Mucosa of rectum (tissue), 2 donors: ENCODE results near the gene ZNRF3.
A peak's percentile ranks its signal among the peaks of the same experiment; 100 is the strongest.
"Not testable (repeated sequence)": the region's sequence is repeated elsewhere in the genome, so short reads cannot be mapped to it uniquely, and the experiment has no call there.

Source experiments
- H3K27ac ChIP-seq, 2 donors: one replicate each; pipeline ENCODE4 v1.7.0; 2013; ENCODE audit warnings: inconsistent platforms in 2 of 2, low read depth in 2 of 2, low read length in 2 of 2
- H3K27me3 ChIP-seq, 2 donors: one replicate each; pipeline ENCODE4 v1.7.0; 2013; ENCODE audit warnings: low read length in 2 of 2; ENCODE audit not compliant: control insufficient read depth in 2 of 2, insufficient read depth in 2 of 2
- H3K36me3 ChIP-seq, 2 donors: one replicate each; pipeline ENCODE4 v1.7.0; 2013; ENCODE audit warnings: low read length in 2 of 2; ENCODE audit not compliant: control insufficient read depth in 2 of 2, insufficient read depth in 2 of 2
- H3K4me1 ChIP-seq, 2 donors: one replicate each; pipeline ENCODE4 v1.7.0; 2013; ENCODE audit warnings: low read length in 2 of 2, mild to moderate bottlenecking in 1 of 2; ENCODE audit not compliant: control insufficient read depth in 2 of 2, insufficient read depth in 2 of 2
- H3K4me3 ChIP-seq, 2 donors: one replicate each; pipeline ENCODE4 v1.7.0; 2013; ENCODE audit warnings: low read length in 2 of 2
- H3K9ac ChIP-seq, 2 donors: one replicate each; pipeline ENCODE4 v1.7.0; 2013; ENCODE audit warnings: low read length in 2 of 2, low read depth in 1 of 2, mild to moderate bottlenecking in 1 of 2
- H3K9me3 ChIP-seq, 2 donors: one replicate each; pipeline ENCODE4 v1.7.0; 2013; ENCODE audit warnings: low read length in 2 of 2; ENCODE audit not compliant: control insufficient read depth in 2 of 2
- donor health status: healthy.
- donor health status: Normal muscosa, but diverticular disease.

Gene ZNRF3

DNA sequence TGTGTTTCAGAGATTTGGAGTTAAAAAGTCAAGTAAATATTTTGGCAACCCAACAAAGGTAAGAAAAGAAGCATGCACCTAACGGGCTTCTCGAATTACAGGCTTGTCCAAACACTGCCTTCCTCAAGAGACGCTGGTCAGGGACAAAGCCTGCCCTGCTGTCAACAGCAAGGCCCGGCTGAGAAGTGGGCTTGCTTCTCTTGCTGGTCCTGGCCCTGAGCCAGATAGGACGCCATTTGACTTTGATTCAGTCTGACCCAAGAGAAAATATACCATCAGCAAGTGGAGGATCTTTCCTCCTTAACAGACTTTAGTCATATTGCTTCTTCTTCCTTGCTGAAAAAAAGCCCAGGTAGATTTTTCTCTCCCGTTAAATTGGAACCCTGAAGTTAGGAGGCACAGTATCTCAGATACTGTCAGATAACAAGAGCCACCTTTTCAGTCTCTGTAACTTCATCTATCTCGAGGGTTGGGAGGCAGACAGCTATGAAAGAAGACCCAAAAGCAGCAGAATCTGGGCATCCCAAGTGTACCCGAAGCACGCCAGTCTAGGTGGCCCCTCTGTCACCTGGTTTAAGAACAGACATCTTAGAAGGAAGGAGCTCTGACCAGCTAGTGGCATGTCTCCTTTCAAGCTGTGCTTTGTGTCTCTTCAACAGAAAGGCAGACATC is 120.7 kb downstream of the ZNRF3 start:
- H3K27me3 ChIP-seq = no peaks in the 10 kb centered on the region
- no peak overlapping the region for H3K9ac ChIP-seq
- H3K27ac ChIP-seq = peak overlapping the region in 1 of 2 donors; percentile 26
- no peak overlapping the region for H3K4me3 ChIP-seq
- H3K4me1 ChIP-seq = peaks cover 12 to 17% of the 10 kb centered on the region in 2 donors
- no peaks in the 10 kb centered on the region for H3K9me3 ChIP-seq
- H3K36me3 ChIP-seq = no peaks in the 10 kb centered on the region

DNA sequence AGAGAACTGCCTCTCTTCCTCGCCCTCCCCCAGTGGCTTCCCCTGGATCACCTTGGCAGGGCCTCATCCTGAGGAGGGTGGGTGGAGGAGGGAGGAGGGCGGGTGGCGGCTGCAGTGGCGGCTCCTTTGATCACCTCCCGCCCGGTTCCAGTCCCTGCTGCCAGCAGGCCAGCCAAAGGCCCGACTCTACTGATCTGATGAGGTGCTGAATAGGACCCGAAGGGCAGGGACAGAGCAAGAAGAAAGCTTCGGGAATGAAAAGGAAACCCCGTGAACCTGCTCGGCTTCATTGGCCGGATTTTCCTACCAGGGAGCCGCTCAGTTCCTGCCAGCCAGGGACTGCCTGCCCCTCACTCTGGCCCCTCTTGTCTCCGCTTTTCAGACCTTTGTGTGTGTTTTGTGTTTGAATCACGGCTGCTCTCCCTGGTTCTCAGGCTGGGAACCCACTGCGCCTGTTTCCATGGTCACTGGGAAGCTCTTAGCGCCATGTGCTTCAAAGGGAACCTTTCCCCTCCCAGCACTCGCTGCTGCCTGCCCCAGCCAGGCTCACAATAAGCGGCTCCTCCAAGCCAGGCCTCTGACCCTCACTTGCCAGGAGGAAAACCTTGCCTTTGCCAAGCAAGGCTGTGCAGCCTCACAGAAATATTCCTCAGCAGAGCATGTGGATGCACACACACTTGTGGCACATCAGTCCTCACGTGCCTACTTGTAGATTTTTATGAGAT is 121.4 kb downstream of the ZNRF3 start:
- peak overlapping the region in 1 of 2 donors; percentile 36 for H3K4me3 ChIP-seq
- no peaks in the 10 kb centered on the region for H3K9me3 ChIP-seq
- H3K4me1 ChIP-seq = peaks cover 10 to 12% of the 10 kb centered on the region in 2 donors
- H3K27ac ChIP-seq = peak overlapping the region; percentile 63 to 65
- peak overlapping the region in 1 of 2 donors; percentile 43 for H3K9ac ChIP-seq
- H3K27me3 ChIP-seq = no peaks in the 10 kb centered on the region
- no peaks in the 10 kb centered on the region for H3K36me3 ChIP-seq

DNA sequence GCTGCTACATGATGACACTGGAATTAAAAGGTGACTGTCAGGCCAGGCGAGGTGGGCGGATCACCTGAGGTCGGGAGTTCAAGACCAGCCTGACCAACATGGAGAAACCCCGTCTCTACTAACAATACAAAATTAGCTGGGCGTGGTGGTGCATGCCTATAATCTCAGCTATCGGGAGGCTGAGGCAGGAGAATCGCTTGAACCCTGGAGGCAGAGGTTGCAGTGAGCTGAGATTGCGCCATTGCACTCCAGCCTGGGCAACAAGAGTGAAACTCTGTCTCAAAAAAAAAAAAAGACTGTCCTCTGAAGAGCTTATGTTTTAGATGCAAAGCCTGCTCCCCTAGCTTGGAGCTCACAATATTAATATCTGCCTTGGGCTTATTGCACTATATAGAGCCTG is 122.4 kb downstream of the ZNRF3 start:
- not testable (repeated sequence) for H3K36me3 ChIP-seq, H3K27ac ChIP-seq, H3K4me3 ChIP-seq, H3K27me3 ChIP-seq, H3K9me3 ChIP-seq, H3K9ac ChIP-seq
- H3K4me1 ChIP-seq = peaks cover 10% of the 10 kb centered on the region in 2 donors

DNA sequence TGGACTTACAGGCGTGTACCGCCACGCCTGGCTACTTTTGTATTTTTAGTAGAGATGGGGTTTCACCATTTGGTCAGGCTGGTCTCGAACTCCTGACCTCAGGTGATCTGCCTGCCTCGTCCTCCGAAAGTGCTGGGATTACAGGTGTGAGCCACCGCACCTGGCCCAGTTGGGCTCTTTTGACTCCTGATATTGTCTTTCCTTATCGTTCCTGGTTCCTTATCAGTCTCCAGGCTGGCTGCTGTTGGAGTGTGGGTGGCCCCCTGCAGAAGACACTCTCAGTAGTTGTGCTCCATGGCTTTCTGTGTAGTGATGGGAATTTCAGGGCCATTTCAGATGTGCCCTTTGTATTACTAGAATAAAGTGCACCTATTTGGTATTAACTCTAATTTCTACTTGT is 123.0 kb downstream of the ZNRF3 start:
- H3K9ac ChIP-seq = no peak overlapping the region
- H3K4me1 ChIP-seq = peaks cover 10 to 12% of the 10 kb centered on the region in 2 donors
- no peak overlapping the region for H3K4me3 ChIP-seq
- H3K27ac ChIP-seq = no peak overlapping the region
- H3K27me3 ChIP-seq = no peaks in the 10 kb centered on the region
- no peaks in the 10 kb centered on the region for H3K9me3 ChIP-seq
- no peaks in the 10 kb centered on the region for H3K36me3 ChIP-seq

DNA sequence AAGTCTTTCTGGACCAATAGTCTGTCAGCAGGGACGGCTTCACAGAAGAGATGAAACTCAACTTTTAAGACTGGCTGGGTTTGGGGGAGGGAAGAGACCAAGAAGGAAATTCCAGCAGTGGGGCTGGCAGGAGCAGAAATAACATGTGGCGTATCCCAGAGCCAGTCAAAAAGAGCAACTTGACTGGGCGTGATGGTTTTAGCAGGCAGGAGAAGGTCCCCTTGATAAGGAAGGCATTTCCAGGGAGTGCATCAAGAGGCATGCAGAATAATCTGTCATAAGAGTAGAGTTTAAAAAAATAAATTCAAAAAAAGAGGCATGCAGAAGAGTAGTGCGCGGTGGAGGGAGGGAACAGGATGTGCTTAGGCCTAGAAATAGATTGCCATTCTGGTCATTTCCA is 125.8 kb downstream of the ZNRF3 start:
- no peaks in the 10 kb centered on the region for H3K9me3 ChIP-seq
- H3K4me3 ChIP-seq = no peak overlapping the region
- no peaks in the 10 kb centered on the region for H3K27me3 ChIP-seq
- H3K27ac ChIP-seq = no peak overlapping the region
- no peak overlapping the region for H3K9ac ChIP-seq
- H3K36me3 ChIP-seq = no peaks in the 10 kb centered on the region
- peaks cover 17 to 25% of the 10 kb centered on the region in 2 donors for H3K4me1 ChIP-seq

DNA sequence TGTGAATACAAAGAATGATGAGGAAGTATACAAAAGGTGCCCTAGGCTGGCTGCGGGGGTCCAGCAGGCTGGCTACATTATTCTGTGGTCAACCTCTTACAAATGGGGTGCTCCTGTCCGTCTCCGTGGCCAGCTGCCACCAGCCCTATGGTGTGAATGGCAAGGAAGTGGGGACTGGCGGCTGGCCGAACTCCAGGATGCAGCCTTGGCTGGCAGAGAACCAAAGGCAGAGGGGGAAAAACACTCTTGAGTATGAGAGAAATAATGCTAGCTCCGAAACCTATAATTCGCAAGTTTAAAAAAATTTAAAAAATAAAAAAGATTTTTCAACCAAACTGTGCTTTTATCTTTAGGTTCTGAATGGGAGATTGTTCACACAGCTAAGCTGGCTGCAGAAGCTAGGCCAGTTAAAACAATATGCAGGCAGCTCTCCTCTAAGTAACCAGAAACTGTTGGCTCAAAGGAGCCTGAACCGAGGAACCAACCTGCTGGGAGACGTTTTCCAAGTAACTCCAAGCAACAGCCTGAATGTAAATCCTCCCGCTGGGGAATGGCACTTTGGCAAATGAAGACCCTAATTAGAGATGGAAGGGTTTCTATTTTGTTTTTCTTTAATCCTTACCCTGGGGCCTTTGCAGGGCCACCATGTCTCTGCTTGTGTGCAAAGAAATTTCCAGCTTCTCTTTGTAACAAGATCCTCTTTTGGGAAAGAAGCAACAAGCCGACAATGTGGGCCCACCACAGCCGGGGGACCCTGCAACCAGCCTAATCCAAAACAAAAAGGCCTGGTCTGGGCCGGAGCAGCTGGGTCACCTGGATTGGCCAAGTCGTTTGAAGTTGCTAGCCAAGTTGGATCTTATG is 128.1 kb downstream of the ZNRF3 start:
- H3K27ac ChIP-seq = peak overlapping the region in 1 of 2 donors; percentile 25
- H3K4me3 ChIP-seq = peak overlapping the region in 1 of 2 donors; percentile 42
- peaks cover 7 to 19% of the 10 kb centered on the region in 2 donors for H3K4me1 ChIP-seq
- H3K27me3 ChIP-seq = no peaks in the 10 kb centered on the region
- peak overlapping the region in 1 of 2 donors; percentile 34 for H3K9ac ChIP-seq
- H3K9me3 ChIP-seq = no peaks in the 10 kb centered on the region
- H3K36me3 ChIP-seq = peaks cover 0 to 2% of the 10 kb centered on the region in 2 donors

DNA sequence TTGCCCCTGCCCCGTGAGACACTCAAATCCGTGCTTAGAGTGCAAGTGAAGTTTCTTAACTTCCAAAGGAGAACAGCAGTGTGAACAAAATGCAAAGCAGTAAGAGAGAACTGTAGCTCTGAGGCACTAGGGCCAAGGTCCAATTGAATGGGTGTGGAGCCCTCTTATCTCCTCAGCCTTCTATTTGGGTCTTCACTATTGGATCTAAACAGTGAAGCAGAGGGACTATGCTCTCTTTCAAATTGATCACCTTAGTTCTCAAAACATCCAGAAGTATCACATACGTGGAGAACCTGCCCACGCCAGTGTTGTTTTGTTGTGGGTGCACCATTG is 128.7 kb downstream of the ZNRF3 start:
- Histone ChIP-seq H3K9me3 (no peaks in the 10 kb centered on the region), H3K27ac (peak overlapping the region; percentile 25 to 27), H3K4me3 (peak overlapping the region in 1 of 2 donors; percentile 42), H3K4me1 (peaks cover 7 to 23% of the 10 kb centered on the region in 2 donors), H3K9ac (peak overlapping the region in 1 of 2 donors; percentile 34), H3K36me3 (peaks cover 0 to 2% of the 10 kb centered on the region in 2 donors), H3K27me3 (no peaks in the 10 kb centered on the region)

DNA sequence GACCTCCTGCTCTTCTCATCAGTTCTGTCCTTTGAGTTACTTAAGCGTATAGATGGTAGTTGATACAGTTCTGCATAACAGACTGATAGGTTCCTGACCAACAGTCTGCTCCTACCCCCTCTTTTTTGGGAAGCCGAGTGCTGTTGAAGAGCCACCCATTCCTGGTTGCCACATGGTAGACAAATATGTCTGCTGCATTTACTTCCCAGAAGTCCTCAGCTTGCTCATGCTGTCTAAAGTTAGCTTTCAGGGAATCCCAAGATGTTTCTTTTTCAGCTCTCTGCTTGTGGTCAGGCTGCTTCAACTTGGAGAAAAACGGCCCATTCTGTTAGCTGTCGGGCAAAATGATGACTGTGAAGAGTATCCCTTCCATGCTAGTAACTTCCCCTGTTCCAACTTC is 129.6 kb downstream of the ZNRF3 start:
- Histone ChIP-seq H3K4me3 (no peak overlapping the region), H3K9ac (no peak overlapping the region), H3K4me1 (peaks cover 7 to 23% of the 10 kb centered on the region in 2 donors), H3K9me3 (no peaks in the 10 kb centered on the region), H3K27ac (no peak overlapping the region), H3K36me3 (peaks cover 0 to 2% of the 10 kb centered on the region in 2 donors), H3K27me3 (no peaks in the 10 kb centered on the region)

DNA sequence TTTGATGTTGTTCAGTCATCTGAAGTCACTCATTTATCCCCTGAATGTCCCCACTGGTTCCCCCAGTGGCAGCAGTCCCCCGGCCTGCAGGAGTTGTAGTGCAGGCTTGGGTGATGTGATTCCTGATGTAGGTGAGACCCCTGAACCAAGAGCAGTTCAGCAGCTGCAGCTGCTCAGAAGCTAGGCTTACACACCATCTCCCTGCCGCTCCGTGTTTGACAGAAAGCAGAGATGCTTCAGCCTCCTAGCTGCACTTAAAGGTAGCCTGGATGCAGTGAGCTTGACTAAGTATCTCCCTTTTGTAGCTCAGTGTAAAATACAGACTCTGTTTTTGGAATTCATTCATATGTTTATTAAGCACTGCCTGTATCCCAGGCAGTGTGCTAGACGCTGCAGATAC is 130.9 kb downstream of the ZNRF3 start:
- no peaks in the 10 kb centered on the region for H3K27me3 ChIP-seq
- H3K27ac ChIP-seq = no peak overlapping the region
- H3K9me3 ChIP-seq = no peaks in the 10 kb centered on the region
- peaks cover 7 to 23% of the 10 kb centered on the region in 2 donors for H3K4me1 ChIP-seq
- no peak overlapping the region for H3K9ac ChIP-seq
- peaks cover 0 to 2% of the 10 kb centered on the region in 2 donors for H3K36me3 ChIP-seq
- no peak overlapping the region for H3K4me3 ChIP-seq

DNA sequence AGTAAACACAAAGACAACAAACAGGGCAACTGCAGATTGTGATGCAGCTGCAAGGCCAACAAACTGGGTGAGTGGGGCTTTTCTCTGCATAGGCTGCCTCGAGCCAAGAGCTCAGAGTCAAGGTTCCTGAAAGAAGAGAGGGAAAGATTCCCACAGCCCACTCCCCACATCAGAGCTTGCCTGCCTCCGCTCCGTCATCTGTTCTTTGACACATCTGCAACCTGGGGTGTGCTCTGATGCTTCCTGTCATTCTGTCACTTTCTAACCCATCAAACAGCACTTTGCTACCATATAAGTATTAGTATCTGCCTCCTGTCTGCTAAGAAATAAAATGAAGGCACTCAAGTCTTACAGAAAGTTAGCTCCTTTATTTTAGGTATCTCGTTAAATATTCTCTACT is 131.4 kb downstream of the ZNRF3 start:
- H3K9me3 ChIP-seq = no peaks in the 10 kb centered on the region
- H3K4me1 ChIP-seq = peaks cover 7 to 23% of the 10 kb centered on the region in 2 donors
- H3K36me3 ChIP-seq = peaks cover 0 to 2% of the 10 kb centered on the region in 2 donors
- H3K27ac ChIP-seq = no peak overlapping the region
- no peak overlapping the region for H3K9ac ChIP-seq
- no peaks in the 10 kb centered on the region for H3K27me3 ChIP-seq
- H3K4me3 ChIP-seq = no peak overlapping the region
